Lower leg skin (tissue), 3 donors: ENCODE measurements around the gene LARP6.

Experiments used
- POLR2A ChIP-seq, 2 donors: fragments of 450-650 bp; IDR thresholded peaks; one replicate each; pipeline ENCODE4 v1.6.1; 2016 to 2017; ENCODE audit warnings: antibody characterized with exemption in 2 of 2, mild to moderate bottlenecking in 1 of 2, moderate library complexity in 1 of 2
- TF ChIP-seq, protein P1 (sequence below), 3 donors: fragments of 450-650 bp; IDR thresholded peaks; one replicate each; pipeline ENCODE4 v1.5.1; 2016; ENCODE audit warnings: antibody characterized with exemption in 3 of 3, mild to moderate bottlenecking in 3 of 3, moderate library complexity in 2 of 3

DNA sequence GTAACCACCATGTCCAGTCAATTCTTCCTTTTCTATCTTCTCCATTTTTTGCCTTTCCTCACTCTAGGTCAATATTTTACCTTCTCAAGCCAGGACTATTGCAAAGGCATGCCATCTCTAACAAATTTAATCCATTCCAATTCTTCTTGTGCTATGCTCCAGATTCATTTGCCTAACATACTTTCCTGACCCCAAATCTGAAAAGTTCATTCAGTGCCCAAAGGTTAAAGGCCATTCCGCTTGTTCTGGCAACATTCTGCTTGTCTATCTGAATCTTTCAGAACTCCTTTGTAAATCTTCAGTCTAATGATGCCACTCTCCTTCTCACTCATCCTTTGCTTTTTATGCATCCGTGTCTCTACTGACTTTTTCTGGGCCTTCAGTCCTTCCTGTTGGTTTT is 22.7 kb upstream of the LARP6 start:
- TF ChIP-seq, protein P1, sequence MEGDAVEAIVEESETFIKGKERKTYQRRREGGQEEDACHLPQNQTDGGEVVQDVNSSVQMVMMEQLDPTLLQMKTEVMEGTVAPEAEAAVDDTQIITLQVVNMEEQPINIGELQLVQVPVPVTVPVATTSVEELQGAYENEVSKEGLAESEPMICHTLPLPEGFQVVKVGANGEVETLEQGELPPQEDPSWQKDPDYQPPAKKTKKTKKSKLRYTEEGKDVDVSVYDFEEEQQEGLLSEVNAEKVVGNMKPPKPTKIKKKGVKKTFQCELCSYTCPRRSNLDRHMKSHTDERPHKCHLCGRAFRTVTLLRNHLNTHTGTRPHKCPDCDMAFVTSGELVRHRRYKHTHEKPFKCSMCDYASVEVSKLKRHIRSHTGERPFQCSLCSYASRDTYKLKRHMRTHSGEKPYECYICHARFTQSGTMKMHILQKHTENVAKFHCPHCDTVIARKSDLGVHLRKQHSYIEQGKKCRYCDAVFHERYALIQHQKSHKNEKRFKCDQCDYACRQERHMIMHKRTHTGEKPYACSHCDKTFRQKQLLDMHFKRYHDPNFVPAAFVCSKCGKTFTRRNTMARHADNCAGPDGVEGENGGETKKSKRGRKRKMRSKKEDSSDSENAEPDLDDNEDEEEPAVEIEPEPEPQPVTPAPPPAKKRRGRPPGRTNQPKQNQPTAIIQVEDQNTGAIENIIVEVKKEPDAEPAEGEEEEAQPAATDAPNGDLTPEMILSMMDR (IDR thresholded peaks at IDR 0.05) = no peak
- no peak for TF ChIP-seq POLR2A (IDR thresholded peaks at IDR 0.05)
